Erythroblast (primary cell): ENCODE measurements around the gene DYNLRB1.

Experiments used
- GATA1 ChIP-seq: IDR thresholded peaks from 2 replicates; pipeline ENCODE4 v1.6.1; 2011; ENCODE audit warnings: low read depth, mild to moderate bottlenecking, control low read depth, low read length, moderate library complexity
- POLR2A ChIP-seq: IDR thresholded peaks from 2 replicates; pipeline ENCODE4 v1.6.1; 2011; ENCODE audit warnings: mild to moderate bottlenecking, low read length

GRCh38 chr20:34525342-34525708 lies 9.1 kb downstream of the DYNLRB1 start:
- no peak for TF ChIP-seq POLR2A
- TF ChIP-seq GATA1 = no peak
